OCI-LY7 (cell line): ENCODE results near the gene REV3L. TPM values are rescaled to one million over a fixed set of nuclear protein-coding genes. Genes with fewer than 3 reads are reported as not detected.

ENCODE experiments used
- BruUV-seq: library from RNA; stranded (reverse); fragments of 400-500 nt; replicated peaks from 2 replicates; lab custom pipeline; 2021; lab: Mats Ljungman, UMichigan
- CTCF ChIA-PET: fragments of 300-600 bp; sonication (Branson Sonifier 250); formaldehyde crosslinking; loops from one replicate; lab custom pipeline; 2022; ENCODE audit warnings: antibody characterized with exemption; ENCODE audit not compliant: unreplicated experiment; lab: Charles Lee
- POLR2A ChIA-PET: fragments of 300-600 bp; sonication (Branson Sonifier 250); formaldehyde crosslinking; loops from one replicate; lab custom pipeline; 2022; ENCODE audit warnings: antibody characterized with exemption; lab: Charles Lee
- DNase-seq: peaks from one replicate; pipeline ENCODE4 v3.0.0-alpha.2; 2015; ENCODE audit warnings: low spot score
- H2AFZ ChIP-seq: fragments of 200-600 bp; sonication (generic), shearing (Covaris generic); 2 replicates; pipeline ENCODE4 v1.6.1; 2014; ENCODE audit warnings: mild to moderate bottlenecking, antibody characterized with exemption, low read length, moderate library complexity
- H3K27ac ChIP-seq: fragments of 200-600 bp; sonication (generic); 2 replicates; pipeline ENCODE4 v1.5.1; 2014; ENCODE audit warnings: mixed run types, low read depth, mild to moderate bottlenecking, moderate library complexity, low read length, inconsistent platforms; ENCODE audit not compliant: poor library complexity, severe bottlenecking
- H3K36me3 ChIP-seq: fragments of 200-600 bp; sonication (generic); 2 replicates; pipeline ENCODE4 v1.6.1; 2014; ENCODE audit warnings: mild to moderate bottlenecking, antibody characterized with exemption, low read length, moderate library complexity, mixed read lengths; ENCODE audit not compliant: insufficient read depth
- H3K4me1 ChIP-seq: fragments of 200-600 bp; sonication (generic); 2 replicates; pipeline ENCODE4 v1.5.1; 2014; ENCODE audit warnings: mild to moderate bottlenecking, low read length; ENCODE audit not compliant: insufficient read depth, poor library complexity, severe bottlenecking
- H3K4me2 ChIP-seq: fragments of 200-600 bp; sonication (generic); 2 replicates; pipeline ENCODE4 v1.6.1; 2014; ENCODE audit warnings: mild to moderate bottlenecking, low read length
- H3K4me3 ChIP-seq: fragments of 200-600 bp; sonication (generic); 2 replicates; pipeline ENCODE4 v1.5.1; 2014; ENCODE audit warnings: mild to moderate bottlenecking, low read depth, low read length; ENCODE audit not compliant: poor library complexity, severe bottlenecking
- H3K79me2 ChIP-seq: fragments of 200-600 bp; sonication (generic); 2 replicates; pipeline ENCODE4 v1.6.1; 2016; ENCODE audit warnings: low read depth, mild to moderate bottlenecking, low read length, moderate library complexity, mixed read lengths; ENCODE audit not compliant: insufficient read depth
- H3K9me2 ChIP-seq: fragments of 200-600 bp; sonication (generic); 2 replicates; pipeline ENCODE4 v1.6.1; 2016; ENCODE audit warnings: mild to moderate bottlenecking, low read length, mixed read lengths; ENCODE audit not compliant: insufficient read depth
- H3K9me3 ChIP-seq: fragments of 200-600 bp; sonication (generic); 2 replicates; pipeline ENCODE4 v1.6.1; 2014; ENCODE audit warnings: mild to moderate bottlenecking, mixed run types, low read length, mixed read lengths
- H4K20me1 ChIP-seq: fragments of 200-600 bp; sonication (generic); 2 replicates; pipeline ENCODE4 v1.6.1; 2014; ENCODE audit warnings: mild to moderate bottlenecking, antibody characterized with exemption, low read length, moderate library complexity, mixed read lengths; ENCODE audit not compliant: insufficient read depth
- EZH2phosphoT487 ChIP-seq: fragments of 200-600 bp; sonication (generic); IDR thresholded peaks from 2 replicates; pipeline ENCODE4 v1.6.1; 2018; ENCODE audit warnings: low read depth, borderline replicate concordance, mild to moderate bottlenecking, mixed run types, antibody characterized with exemption, low read length, moderate library complexity, mixed read lengths
- intact Hi-C: fragments of 100-400 bp; cut with micrococcal nuclease; formaldehyde crosslinking; loops from one replicate; pipeline ENCODE4 v1.10.0; 2022; ENCODE audit not compliant: unreplicated experiment
- total RNA-seq, 2 experiments: library from RNA; depleted of rRNA in 1 of 2; stranded (reverse); fragments of >200 nt in 1 of 2; shearing (Covaris generic) in 1 of 2; gene quantifications; 2 replicates each; pipeline ENCODE4 v1.2.3, GENCODE V29; 2014 to 2022
- TF ChIP-seq, protein P1 (sequence below): fragments of 200-600 bp; sonication (generic); conservative IDR thresholded peaks from 2 replicates; pipeline ENCODE4 v1.5.1; 2014; ENCODE audit warnings: mild to moderate bottlenecking, antibody characterized with exemption, low read length, moderate library complexity, mixed read lengths

The REV3L gene
- total RNA-seq, 2 experiments from 2014 or later: 24.8 to 33.4 TPM

DNA sequence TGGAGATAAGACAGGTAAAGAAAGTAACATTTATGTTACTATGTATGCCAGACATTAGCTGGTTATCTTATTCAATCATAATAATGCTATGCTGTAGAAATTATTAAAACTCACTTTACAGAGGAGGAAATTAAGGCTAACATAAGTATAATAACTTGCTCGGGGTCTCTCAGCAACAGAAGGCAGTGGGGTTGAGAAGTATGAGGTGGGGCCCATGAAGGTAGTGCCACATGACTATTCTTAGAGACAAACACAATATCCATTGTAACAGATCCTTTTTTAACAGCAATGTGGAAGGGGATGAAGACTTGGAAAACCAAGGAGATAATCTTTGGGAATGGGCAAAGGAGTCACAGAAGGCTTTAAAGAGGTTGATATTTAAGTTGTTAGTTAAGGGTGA, 11.5 kb downstream of the REV3L start:
- Histone ChIP-seq H3K79me2 (peaks cover 91% of the 10 kb centered on the region), H3K4me2 (no peak overlapping the region), H3K4me1 (no peaks in the 10 kb centered on the region), H3K9me2 (no peaks in the 10 kb centered on the region), H3K36me3 (peaks cover 23% of the 10 kb centered on the region; the same call in 1 of the 2 replicates), H4K20me1 (peaks cover 4% of the 10 kb centered on the region), H2AFZ (no peak overlapping the region), H3K4me3 (no peak overlapping the region), H3K9me3 (no peaks in the 10 kb centered on the region), H3K27ac (no peak overlapping the region)
- intact Hi-C loops: no loop called here
- CTCF ChIA-PET: no interaction called here
- TF ChIP-seq, protein P1, sequence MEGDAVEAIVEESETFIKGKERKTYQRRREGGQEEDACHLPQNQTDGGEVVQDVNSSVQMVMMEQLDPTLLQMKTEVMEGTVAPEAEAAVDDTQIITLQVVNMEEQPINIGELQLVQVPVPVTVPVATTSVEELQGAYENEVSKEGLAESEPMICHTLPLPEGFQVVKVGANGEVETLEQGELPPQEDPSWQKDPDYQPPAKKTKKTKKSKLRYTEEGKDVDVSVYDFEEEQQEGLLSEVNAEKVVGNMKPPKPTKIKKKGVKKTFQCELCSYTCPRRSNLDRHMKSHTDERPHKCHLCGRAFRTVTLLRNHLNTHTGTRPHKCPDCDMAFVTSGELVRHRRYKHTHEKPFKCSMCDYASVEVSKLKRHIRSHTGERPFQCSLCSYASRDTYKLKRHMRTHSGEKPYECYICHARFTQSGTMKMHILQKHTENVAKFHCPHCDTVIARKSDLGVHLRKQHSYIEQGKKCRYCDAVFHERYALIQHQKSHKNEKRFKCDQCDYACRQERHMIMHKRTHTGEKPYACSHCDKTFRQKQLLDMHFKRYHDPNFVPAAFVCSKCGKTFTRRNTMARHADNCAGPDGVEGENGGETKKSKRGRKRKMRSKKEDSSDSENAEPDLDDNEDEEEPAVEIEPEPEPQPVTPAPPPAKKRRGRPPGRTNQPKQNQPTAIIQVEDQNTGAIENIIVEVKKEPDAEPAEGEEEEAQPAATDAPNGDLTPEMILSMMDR: no peak
- TF ChIP-seq EZH2phosphoT487: no peak
- BruUV-seq: no TSS peak
- POLR2A ChIA-PET: interaction anchor here (1.1 kb wide), 1 partner anchor 8 kb away, joined by 3 read pairs; no protein-coding TSS in a partner anchor
- no peak for DNase-seq

DNA sequence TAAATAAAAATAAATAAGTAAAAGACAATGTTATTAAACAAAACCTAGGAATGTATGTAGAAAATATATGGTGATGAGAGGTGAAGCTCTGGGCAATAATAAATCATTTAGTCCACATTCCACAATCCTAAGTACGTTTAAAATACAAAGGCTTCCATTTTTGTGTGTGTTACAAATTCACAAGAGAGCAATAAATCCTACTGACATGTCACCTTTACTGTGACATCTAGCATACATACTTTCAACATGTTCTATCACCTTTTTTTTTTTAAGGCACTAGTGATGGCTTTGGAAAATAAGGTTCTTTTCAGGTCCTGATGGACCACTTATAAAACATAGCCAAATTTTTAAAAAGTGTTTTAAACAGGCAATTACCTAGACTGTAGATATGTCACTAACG, 12.0 kb downstream of the REV3L start:
- peaks cover 23% of the 10 kb centered on the region; the same call in 1 of the 2 replicates for H3K36me3 ChIP-seq
- H4K20me1 ChIP-seq: peaks cover 4% of the 10 kb centered on the region
- DNase-seq: no peak
- CTCF ChIA-PET: no interaction called here
- H3K4me2 ChIP-seq: no peak overlapping the region
- H3K9me3 ChIP-seq: no peaks in the 10 kb centered on the region
- no peak overlapping the region for H3K27ac ChIP-seq
- H2AFZ ChIP-seq: no peak overlapping the region
- POLR2A ChIA-PET: no interaction called here
- TF ChIP-seq, protein P1: no peak
- no peak for TF ChIP-seq EZH2phosphoT487
- H3K4me3 ChIP-seq: no peak overlapping the region
- no TSS peak for BruUV-seq
- H3K4me1 ChIP-seq: no peaks in the 10 kb centered on the region
- peaks cover 91% of the 10 kb centered on the region for H3K79me2 ChIP-seq
- H3K9me2 ChIP-seq: no peaks in the 10 kb centered on the region
- intact Hi-C loops: no loop called here

GRCh38 chr6:111469543-111469942, 13.5 kb downstream of the REV3L start:
- peaks cover 80% of the 10 kb centered on the region for H3K79me2 ChIP-seq
- no peaks in the 10 kb centered on the region for H3K4me1 ChIP-seq
- no peaks in the 10 kb centered on the region for H3K9me3 ChIP-seq
- H3K4me3 ChIP-seq: no peak overlapping the region
- H3K36me3 ChIP-seq: peaks cover 23% of the 10 kb centered on the region; the same call in 1 of the 2 replicates
- POLR2A ChIA-PET: no interaction called here
- CTCF ChIA-PET: no interaction called here
- BruUV-seq: no TSS peak
- H4K20me1 ChIP-seq: peaks cover 4% of the 10 kb centered on the region
- no peak for DNase-seq
- TF ChIP-seq, protein P1: no peak
- no peak for TF ChIP-seq EZH2phosphoT487
- H3K9me2 ChIP-seq: no peaks in the 10 kb centered on the region
- intact Hi-C loops: no loop called here
- no peak overlapping the region for H3K4me2 ChIP-seq
- no peak overlapping the region for H3K27ac ChIP-seq
- H2AFZ ChIP-seq: no peak overlapping the region
